Measurements from ENCODE around the gene CCNA1. TPM values are rescaled to one million over a fixed set of nuclear protein-coding genes. Genes with fewer than 3 reads are reported as not detected.
A peak's percentile ranks its signal among the peaks of the same experiment; 100 is the strongest.

The CCNA1 gene
- total RNA-seq, 2 donors from 2014 or later: 9.2 TPM; not detected in 1

DNA sequence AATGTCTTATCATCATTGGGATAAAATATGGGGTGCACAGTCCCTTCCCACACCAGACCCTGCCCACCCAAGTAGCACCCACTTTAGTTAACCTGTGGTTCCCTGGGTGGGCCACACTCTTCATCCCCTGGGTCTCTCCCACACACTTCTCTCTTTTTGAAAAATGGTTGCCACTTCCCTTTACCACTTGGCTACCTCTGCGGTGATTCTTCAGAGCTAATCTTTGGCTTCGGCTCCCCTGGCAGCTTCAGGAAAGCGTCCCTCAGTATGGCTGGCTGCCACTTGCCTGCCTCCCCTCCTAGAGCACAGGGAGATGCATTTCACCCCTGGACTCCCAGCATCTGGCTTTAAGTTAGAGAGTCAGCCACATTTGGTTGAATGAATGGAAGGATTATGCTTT is 18.2 kb downstream of the CCNA1 start:
- DNase-seq (ENCODE audit: low spot score): no peak
- Histone ChIP-seq H3K4me3 (no peak overlapping the region), H3K27ac (no peak overlapping the region), H3K9me3 (no peaks in the 10 kb centered on the region), H3K27me3 (replicated peaks; ENCODE audit: insufficient read depth) (no peaks in the 10 kb centered on the region), H3K36me3 (no peaks in the 10 kb centered on the region), H3K4me1 (replicated peaks) (no peaks in the 10 kb centered on the region)
- WGBS: 38% methylated on average over 3 of the region's 3 CpGs
- TF ChIP-seq POLR2AphosphoS5 (IDR thresholded peaks at IDR 0.05) (no peak), POLR2A (IDR thresholded peaks at IDR 0.05) (no peak)
- TF ChIP-seq, protein P1, sequence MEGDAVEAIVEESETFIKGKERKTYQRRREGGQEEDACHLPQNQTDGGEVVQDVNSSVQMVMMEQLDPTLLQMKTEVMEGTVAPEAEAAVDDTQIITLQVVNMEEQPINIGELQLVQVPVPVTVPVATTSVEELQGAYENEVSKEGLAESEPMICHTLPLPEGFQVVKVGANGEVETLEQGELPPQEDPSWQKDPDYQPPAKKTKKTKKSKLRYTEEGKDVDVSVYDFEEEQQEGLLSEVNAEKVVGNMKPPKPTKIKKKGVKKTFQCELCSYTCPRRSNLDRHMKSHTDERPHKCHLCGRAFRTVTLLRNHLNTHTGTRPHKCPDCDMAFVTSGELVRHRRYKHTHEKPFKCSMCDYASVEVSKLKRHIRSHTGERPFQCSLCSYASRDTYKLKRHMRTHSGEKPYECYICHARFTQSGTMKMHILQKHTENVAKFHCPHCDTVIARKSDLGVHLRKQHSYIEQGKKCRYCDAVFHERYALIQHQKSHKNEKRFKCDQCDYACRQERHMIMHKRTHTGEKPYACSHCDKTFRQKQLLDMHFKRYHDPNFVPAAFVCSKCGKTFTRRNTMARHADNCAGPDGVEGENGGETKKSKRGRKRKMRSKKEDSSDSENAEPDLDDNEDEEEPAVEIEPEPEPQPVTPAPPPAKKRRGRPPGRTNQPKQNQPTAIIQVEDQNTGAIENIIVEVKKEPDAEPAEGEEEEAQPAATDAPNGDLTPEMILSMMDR (IDR thresholded peaks at IDR 0.05): no peak
- intact Hi-C loops (cut with DNase I): no loop called here

DNA sequence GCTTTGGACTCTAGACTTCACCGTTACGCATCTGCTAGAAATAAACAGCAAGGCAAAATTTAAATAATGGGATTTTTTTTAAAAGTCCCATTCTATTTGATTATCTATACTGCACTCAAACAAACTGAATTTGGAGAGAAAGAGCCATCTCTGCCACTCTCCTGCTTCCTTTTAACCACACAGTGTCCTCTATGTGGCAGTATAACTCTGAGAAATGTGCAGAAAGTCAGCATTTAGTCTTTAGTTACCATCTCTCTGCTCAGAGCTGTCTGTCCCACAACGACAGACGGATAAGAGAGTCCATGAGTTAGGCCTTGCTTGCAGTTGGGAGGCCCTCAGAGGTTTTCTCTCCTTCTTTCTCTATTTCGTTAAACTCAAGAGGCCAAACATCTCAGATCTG is 21.2 kb downstream of the CCNA1 start:
- Histone ChIP-seq H3K27me3 (replicated peaks; ENCODE audit: insufficient read depth) (no peaks in the 10 kb centered on the region), H3K27ac (no peak overlapping the region), H3K4me1 (replicated peaks) (no peaks in the 10 kb centered on the region), H3K9me3 (no peaks in the 10 kb centered on the region), H3K4me3 (no peak overlapping the region), H3K36me3 (no peaks in the 10 kb centered on the region)
- TF ChIP-seq, protein P1 (IDR thresholded peaks at IDR 0.05): peak in 1 of 4 experiments; percentile 16
- no peak for TF ChIP-seq POLR2A (IDR thresholded peaks at IDR 0.05)
- intact Hi-C loops (cut with DNase I): no loop called here
- DNase-seq (ENCODE audit: low spot score): no peak
- WGBS: 85% methylated on average over 5 of the region's 5 CpGs

DNA sequence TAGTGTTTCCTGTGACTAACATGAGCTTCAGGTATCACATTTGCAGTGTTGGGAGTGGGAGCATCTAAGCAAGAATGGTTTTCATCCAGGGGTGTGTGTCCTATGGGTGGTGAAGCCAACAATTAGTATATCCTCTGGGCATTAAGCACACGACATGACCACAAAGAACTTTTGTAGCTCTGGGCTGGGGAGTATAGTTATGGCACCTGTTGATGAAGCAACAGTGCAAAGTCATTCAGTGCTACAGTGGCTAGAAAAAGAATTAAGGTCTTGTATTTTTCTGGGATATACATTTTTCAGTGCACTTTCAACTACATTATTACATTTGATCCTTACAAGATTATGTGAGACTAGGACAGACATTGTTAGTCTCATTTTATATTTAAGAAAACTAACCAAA is 21.8 kb downstream of the CCNA1 start:
- intact Hi-C loops (cut with DNase I): no loop called here
- H3K27me3 ChIP-seq (replicated peaks; ENCODE audit: insufficient read depth): no peaks in the 10 kb centered on the region
- H3K4me3 ChIP-seq: no peak overlapping the region
- H3K4me1 ChIP-seq (replicated peaks): no peaks in the 10 kb centered on the region
- 75% methylated on average over 1 of the region's 1 CpG for WGBS
- no peaks in the 10 kb centered on the region for H3K9me3 ChIP-seq
- TF ChIP-seq POLR2A (IDR thresholded peaks at IDR 0.05) (no peak), POLR2AphosphoS5 (IDR thresholded peaks at IDR 0.05) (no peak)
- TF ChIP-seq, protein P1 (IDR thresholded peaks at IDR 0.05): no peak
- no peak overlapping the region for H3K27ac ChIP-seq
- H3K36me3 ChIP-seq: no peaks in the 10 kb centered on the region
- DNase-seq (ENCODE audit: low spot score): no peak

DNA sequence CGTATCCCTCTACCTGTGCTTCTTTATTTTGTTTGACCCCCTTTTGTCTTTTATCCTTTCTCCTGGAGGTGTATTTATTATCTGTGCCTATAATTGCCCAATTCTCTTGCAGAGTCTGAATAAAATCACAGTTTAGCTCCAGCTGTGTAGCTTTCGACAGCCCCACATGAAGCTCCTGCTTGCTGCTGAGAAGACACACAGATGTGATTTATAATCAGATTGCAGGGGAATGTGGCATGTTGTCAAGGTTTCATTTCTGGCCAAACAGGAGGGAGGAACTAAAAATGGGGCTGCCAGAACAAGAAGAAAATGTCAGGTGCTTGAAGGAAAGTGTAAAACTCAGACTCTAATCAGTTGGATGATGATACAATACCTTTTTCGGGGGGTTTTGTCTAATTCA is 22.7 kb downstream of the CCNA1 start:
- 23% methylated on average over 3 of the region's 3 CpGs for WGBS

DNA sequence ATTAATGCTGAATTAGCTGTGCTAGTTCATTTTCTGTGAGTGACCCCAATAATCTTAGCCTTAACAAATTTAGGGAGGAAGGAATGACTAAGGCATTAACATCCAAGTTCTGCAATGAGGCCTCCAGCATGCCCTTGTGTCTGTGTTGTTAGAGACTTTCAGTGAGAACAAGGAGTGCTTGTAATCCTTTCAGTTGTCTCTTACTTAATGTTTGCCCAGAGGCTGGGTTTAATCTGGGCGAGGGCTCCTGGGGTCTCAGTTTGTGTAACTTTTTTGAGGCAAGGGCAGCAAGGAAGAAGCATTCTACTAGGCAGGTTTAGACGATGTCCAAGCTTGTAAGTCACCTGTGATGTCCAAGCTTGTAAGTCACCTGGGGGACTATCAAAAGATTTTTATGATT is 24.3 kb downstream of the CCNA1 start:
- H3K36me3 ChIP-seq: no peaks in the 10 kb centered on the region
- intact Hi-C loops (cut with DNase I): no loop called here
- peak; percentile 14 for TF ChIP-seq POLR2AphosphoS5 (IDR thresholded peaks at IDR 0.05)
- TF ChIP-seq, protein P1 (IDR thresholded peaks at IDR 0.05): no peak
- no peak for TF ChIP-seq POLR2A (IDR thresholded peaks at IDR 0.05)
- no peaks in the 10 kb centered on the region for H3K4me1 ChIP-seq (replicated peaks)
- H3K4me3 ChIP-seq: no peak overlapping the region
- no peaks in the 10 kb centered on the region for H3K27me3 ChIP-seq (replicated peaks; ENCODE audit: insufficient read depth)
- DNase-seq (ENCODE audit: low spot score): peak; percentile 43
- 28% methylated on average over 2 of the region's 2 CpGs for WGBS
- no peaks in the 10 kb centered on the region for H3K9me3 ChIP-seq
- peak overlapping the region in 1 of 2 donors; percentile 20 for H3K27ac ChIP-seq

More for the DNA sequence above, 22.7 kb downstream of the CCNA1 start:
- Histone ChIP-seq H3K36me3 (no peaks in the 10 kb centered on the region), H3K9me3 (no peaks in the 10 kb centered on the region), H3K4me1 (replicated peaks) (no peaks in the 10 kb centered on the region), H3K27ac (no peak overlapping the region), H3K4me3 (no peak overlapping the region), H3K27me3 (replicated peaks; ENCODE audit: insufficient read depth) (no peaks in the 10 kb centered on the region)
- intact Hi-C loops (cut with DNase I): no loop called here
- DNase-seq (ENCODE audit: low spot score): no peak
- TF ChIP-seq, protein P1 (IDR thresholded peaks at IDR 0.05): no peak
- TF ChIP-seq POLR2AphosphoS5 (IDR thresholded peaks at IDR 0.05): no peak
- no peak for TF ChIP-seq POLR2A (IDR thresholded peaks at IDR 0.05)

Measured in prostate gland (tissue), 2 donors.